Naive thymus-derived CD8-positive, alpha-beta T cell (primary cell): Measurements from ENCODE around the gene SSX4B. TPM values are rescaled to one million over a fixed set of nuclear protein-coding genes. Genes with fewer than 3 reads are reported as not detected.
"Not testable (repeated sequence)": the region's sequence is repeated elsewhere in the genome, so short reads cannot be mapped to it uniquely, and the experiment has no call there.

Experiments
- ATAC-seq, 2 donors: fragments of 150-1000 bp; cut with Tn5 transposase in 1 of 2; sonication (Bioruptor Pico), chemical (Tn5 transposase) in 1 of 2; 1 replicate in 1 of 2; 2 replicates in 1 of 2; pipeline ENCODE4 v1.10.0; 2021; ENCODE audit warnings: mild to moderate bottlenecking in 2 of 2, moderate library complexity in 2 of 2
- POLR2A ChIA-PET: fragments of 350-600 bp; sonication (Branson Sonifier 250); formaldehyde crosslinking; loops from one replicate; lab custom pipeline; 2021; ENCODE audit warnings: antibody characterized with exemption; lab: Charles Lee
- DNase-seq, 10 donors: peaks; one replicate each; pipeline versions ENCODE4 v3.0.0 to v3.0.0-alpha.2; 2020 to 2022
- H3K27ac Mint-ChIP-seq, 10 donors: one replicate each; pipeline ENCODE4 v1.8.0; 2020 to 2022; ENCODE audit warnings: mild to moderate bottlenecking in 10 of 10, mixed read lengths in 10 of 10, moderate library complexity in 4 of 10, inconsistent platforms in 1 of 10
- H3K27me3 Mint-ChIP-seq, 5 donors: one replicate each; pipeline ENCODE4 v1.8.0; 2021 to 2022; ENCODE audit warnings: mixed read lengths in 5 of 5
- H3K36me3 Mint-ChIP-seq, 3 donors: one replicate each; pipeline ENCODE4 v1.8.0; 2020 to 2022; ENCODE audit warnings: mixed read lengths in 3 of 3, mild to moderate bottlenecking in 2 of 3, inconsistent platforms in 1 of 3
- H3K4me1 Mint-ChIP-seq, 4 donors: one replicate each; pipeline ENCODE4 v1.8.0; 2021 to 2022; ENCODE audit warnings: mixed read lengths in 4 of 4
- H3K4me3 Mint-ChIP-seq, 10 donors: one replicate each; pipeline ENCODE4 v1.8.0; 2020 to 2022; ENCODE audit warnings: mild to moderate bottlenecking in 10 of 10, mixed read lengths in 10 of 10, moderate library complexity in 6 of 10, inconsistent platforms in 1 of 10
- H3K9me3 Mint-ChIP-seq, 9 donors: one replicate each; pipeline ENCODE4 v1.8.0; 2020 to 2022; ENCODE audit warnings: mixed read lengths in 9 of 9, mild to moderate bottlenecking in 3 of 9, inconsistent platforms in 1 of 9, moderate library complexity in 1 of 9
- polyA plus RNA-seq, 3 donors: library from polyadenylated mRNA; unstranded; fragments of 300-500 nt; fragmentation: Illumina TruSeq; gene quantifications; one replicate each; pipeline ENCODE4 v1.2.3, GENCODE V29; 2021
- total RNA-seq, 8 experiments: library from RNA in 2 of 8; stranded (reverse) in 2 of 8; gene quantifications; one replicate each; pipeline ENCODE4 v1.2.3 and lab custom pipeline; 2021 to 2026

The SSX4B gene
- not detected for total RNA-seq
- not detected for polyA plus RNA-seq
- total RNA-seq (lab: John Stamatoyannopoulos, UW) = 0 reads per million in 6 experiments

DNA sequence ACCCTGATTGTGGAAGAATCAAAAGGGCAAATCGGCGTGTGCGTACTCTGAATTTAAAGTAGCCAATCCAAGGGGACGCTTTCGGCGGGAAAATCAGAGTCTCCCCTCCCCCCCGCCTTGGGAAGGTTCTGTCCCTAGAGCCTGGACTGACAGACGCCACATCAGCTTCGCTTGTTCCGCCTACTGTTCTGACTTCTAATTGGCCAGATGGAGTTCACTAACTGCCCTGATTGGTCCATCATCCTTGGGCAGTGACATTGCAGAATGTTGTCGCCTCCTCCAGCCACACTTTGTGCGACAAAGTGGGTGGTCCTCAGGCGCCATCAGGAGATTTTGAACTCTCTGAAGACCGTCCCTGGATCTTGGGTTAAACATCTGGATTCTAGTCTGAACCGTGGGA lies at the start of gene SSX4B:
Gene SSX4B (minus strand): TSS at position 101 of the 400 bp plus-strand sequence. CDS start 588 bp downstream, outside the sequence.
- H3K9me3 Mint-ChIP-seq, H3K4me1 Mint-ChIP-seq, DNase-seq, ATAC-seq, POLR2A ChIA-PET, H3K36me3 Mint-ChIP-seq, H3K4me3 Mint-ChIP-seq, H3K27me3 Mint-ChIP-seq, H3K27ac Mint-ChIP-seq: not testable (repeated sequence)

DNA sequence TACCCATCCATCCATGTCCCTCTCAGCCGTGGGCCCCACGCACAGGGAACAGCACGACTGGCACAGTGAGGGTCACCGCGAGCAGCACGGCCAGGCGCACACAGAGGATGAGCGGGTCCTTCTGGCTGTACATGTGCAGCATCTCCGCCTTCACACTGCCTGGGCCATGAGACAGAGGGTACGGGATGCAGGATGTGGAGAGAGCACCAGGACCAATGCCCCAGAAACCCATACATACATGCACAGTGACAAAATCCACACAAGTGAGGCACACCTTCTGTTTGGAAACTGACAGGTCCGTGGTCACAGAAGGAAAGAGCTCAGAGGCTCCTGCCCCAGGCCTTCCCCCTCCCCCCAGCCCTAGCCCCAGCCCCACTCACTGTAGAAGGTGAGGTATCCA lies 48.8 kb upstream of the SSX4B start:
- ATAC-seq (no peak), DNase-seq (no peak)
- Mint-ChIP-seq H3K4me1 (peaks cover 8 to 12% (median 11%) of the 10 kb centered on the region in 4 donors), H3K27me3 (no peaks in the 10 kb centered on the region), H3K9me3 (no peaks in the 10 kb centered on the region), H3K4me3 (no peak overlapping the region), H3K36me3 (peaks cover 4 to 34% (median 5%) of the 10 kb centered on the region in 3 donors), H3K27ac (peak overlapping the region in 1 of 10 donors; percentile 80)
- POLR2A ChIA-PET = no interaction called here

DNA sequence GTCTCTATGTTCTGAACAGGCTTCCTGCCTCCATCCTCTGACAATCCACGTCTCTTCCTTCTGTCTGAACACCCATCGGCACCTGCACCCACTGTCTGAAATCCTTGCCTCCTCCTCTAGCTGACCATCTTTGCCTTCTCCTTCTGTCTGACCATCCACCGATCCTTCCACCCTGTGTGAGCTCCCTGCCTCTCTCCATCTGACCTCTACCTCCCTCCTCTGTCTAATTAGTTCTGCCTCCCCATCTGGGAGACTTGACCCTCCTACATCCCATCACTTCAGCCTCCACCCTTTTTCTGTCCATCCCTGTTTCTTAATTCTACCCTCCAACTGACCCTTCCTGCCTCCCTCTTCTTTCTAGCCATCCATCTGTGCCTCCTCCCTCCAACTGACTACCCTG lies 48.3 kb upstream of the SSX4B start:
- DNase-seq = no peak
- H3K9me3 Mint-ChIP-seq = no peaks in the 10 kb centered on the region
- peaks cover 4 to 28% (median 5%) of the 10 kb centered on the region in 3 donors for H3K36me3 Mint-ChIP-seq
- peaks cover 2 to 9% (median 6%) of the 10 kb centered on the region in 4 donors for H3K4me1 Mint-ChIP-seq
- no peak overlapping the region for H3K4me3 Mint-ChIP-seq
- ATAC-seq = no peak
- H3K27ac Mint-ChIP-seq = peak overlapping the region in 3 of 10 donors; percentile 53 to 80 (median 68)
- no peaks in the 10 kb centered on the region for H3K27me3 Mint-ChIP-seq
- POLR2A ChIA-PET = no interaction called here

DNA sequence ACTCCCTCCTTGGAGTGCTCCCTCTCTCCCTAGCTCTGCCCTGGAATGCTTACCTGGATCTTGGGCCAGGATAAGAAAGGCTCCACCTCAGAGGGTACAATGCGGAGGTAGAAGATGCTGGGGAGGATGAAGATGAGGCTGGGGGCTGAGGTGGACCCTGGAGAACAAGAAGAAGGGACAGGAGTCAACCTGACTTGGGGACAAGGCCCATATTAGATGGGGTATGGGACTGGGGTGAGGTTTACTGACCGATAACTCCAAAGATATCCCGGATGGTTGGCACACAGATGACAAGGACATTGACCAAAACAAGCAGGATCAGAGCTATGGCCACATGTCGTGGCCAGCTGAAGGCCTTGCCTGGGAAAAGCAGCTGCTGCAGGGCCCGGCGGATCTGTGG lies 47.7 kb upstream of the SSX4B start:
- Mint-ChIP-seq H3K4me3 (no peak overlapping the region), H3K9me3 (no peaks in the 10 kb centered on the region), H3K27ac (peak overlapping the region in 1 of 10 donors; percentile 80), H3K4me1 (peaks cover 0 to 9% (median 5%) of the 10 kb centered on the region in 4 donors), H3K36me3 (peaks cover 4 to 27% (median 5%) of the 10 kb centered on the region in 3 donors), H3K27me3 (no peaks in the 10 kb centered on the region)
- POLR2A ChIA-PET = no interaction called here
- ATAC-seq (no peak), DNase-seq (no peak)

GRCh38 chrX:48458711-48459110 lies 47.0 kb upstream of the SSX4B start:
- peak overlapping the region in 2 of 10 donors; percentile 27 to 44 for H3K27ac Mint-ChIP-seq
- no peak for ATAC-seq
- H3K4me3 Mint-ChIP-seq = no peak overlapping the region
- H3K4me1 Mint-ChIP-seq = peaks cover 0 to 7% (median 0%) of the 10 kb centered on the region in 4 donors
- POLR2A ChIA-PET = no interaction called here
- H3K27me3 Mint-ChIP-seq = no peaks in the 10 kb centered on the region
- H3K9me3 Mint-ChIP-seq = no peaks in the 10 kb centered on the region
- H3K36me3 Mint-ChIP-seq = peaks cover 4 to 25% (median 5%) of the 10 kb centered on the region in 3 donors
- DNase-seq = no peak

DNA sequence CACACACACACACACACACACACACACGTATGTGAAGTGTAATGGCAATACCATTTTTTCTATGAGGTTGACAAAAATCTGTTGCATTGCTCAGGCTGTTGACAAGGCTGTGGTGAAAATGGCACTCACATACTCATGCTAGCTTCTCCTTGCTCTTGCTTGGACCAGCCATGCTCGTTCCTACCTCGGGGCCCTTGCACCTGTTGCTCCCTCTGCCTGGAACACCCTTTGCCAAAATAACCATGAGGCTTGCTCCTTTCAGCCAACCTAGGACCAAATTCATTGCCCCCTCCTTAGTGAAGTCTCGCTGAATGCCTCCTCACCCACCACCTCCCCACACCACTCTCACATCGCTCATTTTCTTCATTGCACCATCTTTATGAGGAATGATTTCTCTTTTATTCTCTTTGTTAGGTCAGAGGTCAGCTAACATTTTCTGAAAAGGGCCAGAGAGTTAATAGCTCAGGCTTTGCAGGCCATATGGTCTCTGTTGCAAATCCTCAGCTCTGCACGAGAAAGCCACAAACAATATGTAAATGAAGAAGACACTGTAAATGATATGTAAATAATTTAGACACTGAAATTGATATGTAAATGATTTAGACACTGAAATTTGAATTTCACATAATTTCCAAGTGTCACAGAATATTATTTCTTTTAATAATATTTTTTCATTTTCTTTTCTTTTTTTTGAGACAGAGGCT lies 45.0 kb upstream of the SSX4B start:
- ATAC-seq (no peak), DNase-seq (no peak)
- peaks cover 1 to 17% (median 4%) of the 10 kb centered on the region in 3 donors for H3K36me3 Mint-ChIP-seq
- H3K4me1 Mint-ChIP-seq = peaks cover 0 to 7% (median 0%) of the 10 kb centered on the region in 4 donors
- H3K9me3 Mint-ChIP-seq = no peaks in the 10 kb centered on the region
- no peak overlapping the region for H3K27ac Mint-ChIP-seq
- H3K4me3 Mint-ChIP-seq = no peak overlapping the region
- no peaks in the 10 kb centered on the region for H3K27me3 Mint-ChIP-seq
- POLR2A ChIA-PET = no interaction called here

DNA sequence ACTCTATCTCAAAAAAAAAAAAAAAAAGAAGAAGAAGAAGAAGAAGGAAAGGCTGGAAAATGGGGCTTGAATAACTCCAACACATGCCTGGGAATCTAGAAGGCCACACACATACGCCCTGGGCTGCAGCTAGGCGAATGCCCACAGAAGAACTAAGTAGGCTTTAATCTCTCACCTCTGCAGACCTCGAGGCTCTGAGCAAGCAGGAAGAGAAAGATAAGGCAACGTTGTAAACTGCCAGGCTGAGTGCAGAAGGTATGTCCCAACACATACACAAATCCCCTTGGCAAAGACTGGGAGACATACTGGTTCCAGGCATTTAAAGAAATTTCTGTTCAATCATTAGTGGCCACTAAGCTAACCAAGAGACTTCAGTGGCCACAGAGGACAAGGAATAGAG lies 39.9 kb upstream of the SSX4B start:
- POLR2A ChIA-PET = no interaction called here
- H3K4me3 Mint-ChIP-seq = no peak overlapping the region
- H3K36me3 Mint-ChIP-seq = no peaks in the 10 kb centered on the region
- no peak overlapping the region for H3K27ac Mint-ChIP-seq
- H3K27me3 Mint-ChIP-seq = no peaks in the 10 kb centered on the region
- no peaks in the 10 kb centered on the region for H3K4me1 Mint-ChIP-seq
- no peaks in the 10 kb centered on the region for H3K9me3 Mint-ChIP-seq
- ATAC-seq = no peak
- no peak for DNase-seq

GRCh38 chrX:48450076-48450475 lies 38.3 kb upstream of the SSX4B start:
- no peak for ATAC-seq
- no peak overlapping the region for H3K27ac Mint-ChIP-seq
- no peaks in the 10 kb centered on the region for H3K27me3 Mint-ChIP-seq

DNA sequence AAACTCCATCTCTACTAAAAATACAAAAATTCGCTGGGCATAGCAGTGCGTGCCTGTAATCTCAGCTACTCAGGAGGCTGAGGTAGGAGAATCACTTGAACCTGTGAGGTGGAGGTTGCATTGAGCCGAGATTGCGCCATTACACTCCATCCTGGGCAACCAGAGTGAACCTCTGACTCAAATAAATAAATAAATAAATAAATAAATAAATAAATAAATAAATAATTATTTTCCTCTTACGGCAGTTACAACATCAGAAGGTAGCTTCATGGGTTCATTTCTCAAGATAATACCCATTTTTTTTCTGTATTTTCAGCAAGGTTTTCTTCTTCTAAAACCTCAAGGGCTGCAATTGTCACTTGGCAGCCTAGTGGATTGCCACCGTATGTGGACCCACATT lies 35.4 kb upstream of the SSX4B start:
- not testable (repeated sequence) for H3K27ac Mint-ChIP-seq, DNase-seq

More at GRCh38 chrX:48450076-48450475, 38.3 kb upstream of the SSX4B start:
- no peak overlapping the region for H3K4me3 Mint-ChIP-seq
- DNase-seq = no peak
- H3K36me3 Mint-ChIP-seq = no peaks in the 10 kb centered on the region
- POLR2A ChIA-PET = no interaction called here
- no peaks in the 10 kb centered on the region for H3K4me1 Mint-ChIP-seq
- no peaks in the 10 kb centered on the region for H3K9me3 Mint-ChIP-seq

DNA sequence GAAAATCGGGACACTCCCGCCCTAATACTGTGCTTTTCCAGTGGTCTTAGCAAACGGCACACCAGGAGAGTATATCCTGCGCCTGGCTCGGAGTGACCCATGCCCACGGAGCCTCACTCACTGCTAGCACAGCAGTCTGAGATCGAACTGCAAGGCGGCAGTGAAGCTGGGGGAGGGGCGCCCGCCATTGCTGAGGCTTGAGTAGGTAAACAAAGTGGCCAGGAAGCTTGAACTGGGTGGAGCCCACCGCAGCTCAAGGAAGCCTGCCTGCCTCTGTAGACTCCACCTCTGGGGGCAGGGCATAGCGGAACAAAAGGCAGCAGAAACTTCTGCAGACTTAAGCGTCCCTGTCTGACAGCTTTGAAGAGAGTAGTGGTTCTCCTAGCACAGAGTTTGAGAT lies 22.0 kb upstream of the SSX4B start:
- Mint-ChIP-seq H3K4me3 (peak overlapping the region in 2 of 10 donors; percentile 14 to 36), H3K4me1 (peaks cover 0 to 17% (median 3%) of the 10 kb centered on the region in 4 donors), H3K27ac (peak overlapping the region in 1 of 10 donors; percentile 25), H3K9me3 (peaks cover 0 to 23% (median 9%) of the 10 kb centered on the region in 9 donors)
- DNase-seq = peak in 4 of 10 donors; percentile 1 to 25 (median 16)
- H3K27me3 Mint-ChIP-seq, ATAC-seq, POLR2A ChIA-PET, H3K36me3 Mint-ChIP-seq: not testable (repeated sequence)

More for the DNA sequence above, 35.4 kb upstream of the SSX4B start:
- ATAC-seq, POLR2A ChIA-PET, H3K9me3 Mint-ChIP-seq, H3K4me1 Mint-ChIP-seq, H3K36me3 Mint-ChIP-seq, H3K4me3 Mint-ChIP-seq, H3K27me3 Mint-ChIP-seq: not testable (repeated sequence)

GRCh38 chrX:48430166-48430565 lies 18.4 kb upstream of the SSX4B start:
- POLR2A ChIA-PET, H3K27ac Mint-ChIP-seq, H3K36me3 Mint-ChIP-seq, H3K4me3 Mint-ChIP-seq, H3K27me3 Mint-ChIP-seq, ATAC-seq, DNase-seq: not testable (repeated sequence)
- Mint-ChIP-seq H3K4me1 (peaks cover 0 to 17% (median 3%) of the 10 kb centered on the region in 4 donors), H3K9me3 (peaks cover 0 to 17% (median 9%) of the 10 kb centered on the region in 9 donors)

GRCh38 chrX:48429606-48430005 lies 17.8 kb upstream of the SSX4B start:
- Mint-ChIP-seq H3K4me1 (peaks cover 0 to 15% (median 3%) of the 10 kb centered on the region in 4 donors), H3K9me3 (peaks cover 0 to 14% (median 5%) of the 10 kb centered on the region in 9 donors)
- ATAC-seq, H3K36me3 Mint-ChIP-seq, H3K27ac Mint-ChIP-seq, H3K27me3 Mint-ChIP-seq, DNase-seq, H3K4me3 Mint-ChIP-seq, POLR2A ChIA-PET: not testable (repeated sequence)

GRCh38 chrX:48427027-48427716 lies 15.4 kb upstream of the SSX4B start:
- H3K4me1 Mint-ChIP-seq = not testable (repeated sequence)

More at GRCh38 chrX:48427027-48427716, 15.4 kb upstream of the SSX4B start:
- DNase-seq, ATAC-seq, H3K36me3 Mint-ChIP-seq, H3K27me3 Mint-ChIP-seq, H3K4me3 Mint-ChIP-seq, H3K9me3 Mint-ChIP-seq, POLR2A ChIA-PET, H3K27ac Mint-ChIP-seq: not testable (repeated sequence)
